IPS DF 19.7 (cell line): Measurements from ENCODE around the gene TEAD4.
A peak's percentile ranks its signal among the peaks of the same experiment; 100 is the strongest.

Experiments
- DNase-seq: peaks from one replicate; pipeline ENCODE4 v3.0.0-alpha.2; 2013; ENCODE audit warnings: low read depth, low spot score

The TEAD4 gene

GRCh38 chr12:3081091-3081490 is 121.9 kb downstream of the TEAD4 start:
- DNase-seq, result no peak

DNA sequence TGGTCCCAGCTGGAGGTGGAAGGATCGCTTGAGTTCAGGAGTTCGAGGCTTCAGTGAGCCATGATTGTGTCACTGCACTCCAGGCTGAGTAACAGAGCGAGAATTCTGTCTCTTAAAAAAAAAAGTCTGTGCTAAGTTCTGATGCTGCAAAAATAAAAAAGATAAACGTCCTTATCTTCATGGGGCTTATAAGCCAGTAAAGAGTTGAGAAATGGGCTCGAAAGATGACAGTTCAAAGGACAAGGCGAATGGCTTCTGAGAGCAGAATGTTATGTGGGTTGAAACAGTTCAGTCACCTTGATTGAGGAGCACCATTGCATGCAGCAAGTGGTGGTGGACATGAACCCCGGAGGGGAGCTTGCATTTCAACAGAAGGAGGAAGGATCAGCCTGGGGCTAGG is 122.7 kb downstream of the TEAD4 start:
- no peak for DNase-seq

DNA sequence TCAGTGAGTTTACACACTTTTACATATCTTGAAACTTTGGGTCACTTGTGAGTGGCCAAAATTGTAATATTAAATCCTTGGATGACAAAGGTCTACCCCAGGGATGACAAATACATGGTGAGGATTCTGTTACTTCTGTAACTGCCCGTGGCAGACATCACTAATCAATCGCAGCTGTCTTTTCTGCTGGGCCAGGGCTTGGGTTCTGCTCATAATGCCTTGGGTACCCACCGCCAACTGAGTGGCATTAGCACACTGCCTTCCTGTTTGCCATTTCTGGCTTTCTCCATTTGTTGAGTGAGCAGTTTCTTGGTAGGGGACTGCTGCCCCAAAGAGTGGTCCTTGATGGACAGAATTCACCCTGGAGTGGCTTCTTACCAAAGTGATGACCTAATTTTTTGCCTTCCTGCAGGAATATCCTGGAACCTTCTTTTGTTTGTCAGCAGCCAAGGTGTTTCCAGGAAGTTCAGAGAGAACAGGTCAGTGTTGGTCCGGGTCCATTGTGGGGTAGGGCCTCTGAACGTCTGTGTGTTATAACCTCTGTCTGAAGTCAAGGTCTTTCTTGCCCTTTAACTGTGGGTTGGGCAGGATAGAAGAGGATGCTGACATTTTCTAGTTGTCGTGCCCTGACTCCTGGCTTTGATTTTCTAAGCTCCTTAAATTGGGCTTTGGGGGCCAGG is 124.2 kb downstream of the TEAD4 start:
- no peak for DNase-seq

DNA sequence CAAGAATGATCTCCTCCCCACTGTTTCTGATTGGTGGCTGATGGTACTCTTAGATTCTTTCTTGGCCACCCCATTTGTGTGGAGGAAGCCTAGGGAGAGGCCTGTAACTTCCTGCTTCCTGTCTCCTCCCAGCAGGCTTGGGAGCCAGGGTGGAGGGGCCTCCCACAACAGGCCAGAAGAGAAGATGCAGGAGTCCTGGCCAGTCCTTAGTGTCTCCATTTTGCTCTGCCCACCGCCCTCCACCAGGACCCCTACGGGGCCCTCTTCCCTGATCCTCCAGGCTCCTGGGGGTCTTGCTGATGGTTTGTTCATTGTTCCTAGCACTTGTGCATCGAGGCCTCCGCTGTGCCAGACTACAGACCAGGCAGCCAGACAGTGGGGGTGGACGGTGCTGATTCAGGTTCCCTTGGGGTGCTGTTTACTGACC is 124.7 kb downstream of the TEAD4 start:
- DNase-seq, result no peak

DNA sequence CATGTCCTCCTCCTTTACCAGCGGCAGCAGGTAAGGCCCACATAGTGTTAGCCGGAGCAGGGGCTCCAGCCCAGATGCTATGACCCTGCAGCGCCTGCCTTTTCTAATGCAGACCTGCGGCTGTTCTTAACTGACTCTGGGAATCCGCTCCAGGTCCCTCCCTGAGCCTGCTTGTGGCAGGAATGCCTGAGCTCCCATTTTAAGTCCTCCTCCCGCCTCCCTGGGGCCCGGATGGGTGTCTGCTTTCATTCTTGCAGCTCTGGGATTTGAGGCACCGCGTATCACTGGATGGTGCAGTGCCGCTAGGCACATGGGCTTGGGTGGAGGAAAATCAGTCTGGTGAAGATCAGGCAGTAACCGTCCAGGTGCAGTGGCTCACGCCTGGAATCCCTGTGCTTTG is 125.5 kb downstream of the TEAD4 start:
- peak; percentile 65 for DNase-seq

- DNase-seq, result no peak
These were observed 126.3 kb downstream of the TEAD4 start for GRCh38 chr12:3085341-3086139.

GRCh38 chr12:3086211-3086610 is 127.0 kb downstream of the TEAD4 start:
- no peak for DNase-seq

DNA sequence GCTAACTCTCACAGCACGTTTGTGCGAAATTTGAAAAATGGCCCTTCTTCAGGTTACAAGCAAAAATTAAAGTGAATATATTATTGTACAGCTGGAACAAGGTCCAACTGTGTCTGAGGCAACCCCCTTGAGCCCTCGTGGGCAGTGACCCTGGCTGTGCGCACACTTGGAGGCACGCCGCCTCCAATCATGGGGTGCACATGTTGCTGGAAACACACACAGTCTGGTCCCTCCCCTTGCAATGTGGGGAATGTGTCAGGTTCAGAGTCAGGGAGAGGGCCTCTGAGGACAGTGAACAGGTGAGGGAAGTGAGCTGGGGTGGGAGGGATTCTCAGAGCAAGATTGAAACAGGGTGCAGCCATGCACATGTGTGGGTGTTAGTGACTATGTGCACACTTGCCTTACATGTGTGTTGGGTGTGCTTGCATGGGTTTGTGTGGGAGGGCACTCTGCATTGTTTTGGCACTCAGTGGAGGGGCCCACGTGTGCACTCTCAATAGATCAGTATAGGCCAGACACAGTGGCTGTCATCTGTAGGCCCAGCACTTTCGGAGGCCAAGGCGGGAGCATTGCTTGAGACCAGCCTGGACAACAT is 127.6 kb downstream of the TEAD4 start:
- no peak for DNase-seq

DNA sequence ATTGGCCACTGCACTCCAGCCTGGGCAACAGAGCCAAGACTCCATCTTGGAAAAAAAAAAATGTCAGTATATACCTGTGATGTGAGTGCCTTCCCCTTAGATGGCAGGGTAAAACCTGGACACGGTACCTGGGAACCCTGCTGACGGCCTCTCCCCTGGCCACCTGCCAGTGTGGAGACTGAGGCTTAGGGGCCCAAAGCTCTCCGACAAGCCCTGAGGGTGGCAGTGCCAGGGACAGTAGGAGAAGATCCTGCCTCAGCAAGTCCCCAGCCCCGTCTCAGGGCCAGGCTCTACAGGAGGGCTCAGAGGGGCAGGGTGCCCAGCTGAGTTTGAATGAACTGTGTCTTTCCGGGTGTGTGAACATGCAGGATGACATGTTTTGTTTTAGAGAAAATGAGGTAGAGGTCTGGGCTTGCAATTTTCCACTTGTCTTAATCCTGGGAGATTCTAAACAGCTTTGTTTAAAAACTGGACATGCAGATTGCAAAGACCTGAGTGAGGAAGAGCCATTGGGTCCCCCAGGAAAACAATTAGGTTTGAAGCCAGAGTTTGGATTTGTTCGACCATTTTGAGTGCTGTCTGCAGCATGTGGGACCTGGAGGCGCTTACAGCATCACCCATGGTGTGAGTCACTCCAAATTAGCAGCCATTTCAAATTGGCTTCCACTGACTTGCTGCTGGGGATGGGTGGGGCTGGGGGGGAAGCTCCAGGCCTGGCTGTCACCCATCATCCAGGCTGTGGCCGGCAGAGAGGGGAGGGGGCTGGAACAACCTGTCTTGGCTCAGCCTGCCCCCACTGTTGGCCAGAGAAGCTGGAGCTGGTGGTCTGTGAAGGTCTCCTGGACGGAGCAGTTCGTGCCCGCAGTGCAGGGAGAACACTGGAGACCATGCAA is 128.8 kb downstream of the TEAD4 start:
- DNase-seq, result no peak

DNA sequence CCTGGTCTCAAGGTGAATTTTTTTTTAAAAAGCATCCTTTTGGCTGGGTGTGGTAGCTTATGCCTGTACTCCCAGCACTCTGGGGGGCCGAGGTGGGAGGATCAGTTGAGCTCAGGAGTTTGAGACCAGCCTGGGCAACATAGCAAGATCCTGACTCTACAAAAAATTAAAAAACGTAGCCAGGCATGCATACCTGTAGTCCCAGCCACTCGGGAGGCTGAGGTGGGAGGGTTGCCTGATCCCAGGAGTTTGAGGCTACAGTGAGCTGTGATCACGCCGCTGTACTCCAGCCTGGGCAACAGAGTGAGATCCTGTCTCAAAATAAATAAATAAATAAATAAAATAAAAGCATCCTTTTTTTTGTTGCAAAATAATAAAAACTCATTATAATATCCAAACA is 130.4 kb downstream of the TEAD4 start:
- no peak for DNase-seq
